GM06990 (cell line): Measurements from ENCODE around the gene TCP11L2.
"Not testable (repeated sequence)": the region's sequence is repeated elsewhere in the genome, so short reads cannot be mapped to it uniquely, and the experiment has no call there.

ENCODE experiments used
- DNase-seq: peaks from one replicate; pipeline ENCODE4 v3.0.0-alpha.2; 2011; ENCODE audit not compliant: insufficient read length; ENCODE audit errors: extremely low read depth
- H3K27me3 ChIP-seq: replicated peaks from 2 replicates; pipeline ENCODE4 v1.6.0; 2011; ENCODE audit warnings: low read length; ENCODE audit not compliant: control insufficient read depth, insufficient read depth
- H3K36me3 ChIP-seq: 2 replicates; pipeline ENCODE4 v1.5.1; 2011; ENCODE audit warnings: low read length; ENCODE audit not compliant: control insufficient read depth, insufficient read depth
- H3K4me3 ChIP-seq: replicated peaks from 2 replicates; pipeline ENCODE4 v1.5.1; 2011; ENCODE audit warnings: low read depth, mild to moderate bottlenecking, control low read depth, low read length
- CTCF ChIP-seq: IDR thresholded peaks from 2 replicates; pipeline ENCODE4 v1.5.1; 2011; ENCODE audit warnings: low read length, control low read depth, mild to moderate bottlenecking, inconsistent platforms; ENCODE audit not compliant: insufficient read depth, poor library complexity, severe bottlenecking

The TCP11L2 gene

GRCh38 chr12:106285982-106286381 lies 16.6 kb upstream of the TCP11L2 start:
- Histone ChIP-seq H3K27me3 (no peaks in the 10 kb centered on the region; the same call in none of the 2 replicates), H3K4me3 (no peak overlapping the region), H3K36me3 (no peaks in the 10 kb centered on the region)
- no peak for TF ChIP-seq CTCF
- no peak for DNase-seq

- H3K27me3 ChIP-seq, DNase-seq, H3K36me3 ChIP-seq, H3K4me3 ChIP-seq: not testable (repeated sequence)
Observed at GRCh38 chr12:106286576-106287162, 15.9 kb upstream of the TCP11L2 start.

DNA sequence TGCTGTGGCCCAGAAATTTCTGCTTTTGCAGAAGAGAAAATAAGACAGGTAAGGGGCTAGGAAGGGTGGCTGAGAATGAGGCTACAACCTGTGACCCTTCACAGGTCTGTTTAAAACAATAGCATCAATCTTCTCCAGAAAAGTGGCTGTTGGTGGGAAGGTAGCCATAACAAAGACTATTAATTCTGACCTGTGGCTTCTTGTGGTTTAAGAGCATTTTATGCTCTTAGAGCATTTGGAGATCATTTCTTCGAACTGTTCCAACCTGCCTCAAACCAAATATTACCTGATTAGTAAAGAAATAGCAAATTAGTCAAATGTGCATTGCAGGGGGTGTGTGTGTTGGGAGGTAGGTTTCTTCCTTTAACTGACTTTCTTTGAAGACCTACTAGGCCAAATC lies 15.2 kb upstream of the TCP11L2 start:
- no peak for TF ChIP-seq CTCF
- Histone ChIP-seq H3K27me3 (no peaks in the 10 kb centered on the region; the same call in none of the 2 replicates), H3K4me3 (no peak overlapping the region), H3K36me3 (no peaks in the 10 kb centered on the region)
- no peak for DNase-seq

DNA sequence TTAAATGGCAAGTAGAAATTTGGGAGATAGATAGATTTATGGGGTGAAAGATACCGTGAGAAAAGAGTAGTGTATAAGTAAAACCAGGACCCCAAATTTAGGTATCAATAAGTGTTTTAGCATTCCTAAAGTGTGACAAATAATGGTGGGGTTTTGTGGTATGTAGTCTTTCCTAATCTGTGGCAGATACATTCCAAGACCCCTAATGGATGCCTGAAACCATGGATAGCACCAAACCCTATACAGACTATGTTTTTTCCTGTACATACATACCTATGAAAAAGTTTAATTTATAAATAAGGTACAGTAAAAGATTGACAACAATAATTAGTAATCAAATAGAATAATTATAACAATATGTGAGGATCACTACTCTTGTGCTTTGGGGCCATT lies 14.4 kb upstream of the TCP11L2 start:
- DNase-seq: no peak
- Histone ChIP-seq H3K4me3 (no peak overlapping the region), H3K36me3 (no peaks in the 10 kb centered on the region), H3K27me3 (no peaks in the 10 kb centered on the region; the same call in none of the 2 replicates)
- TF ChIP-seq CTCF: no peak

DNA sequence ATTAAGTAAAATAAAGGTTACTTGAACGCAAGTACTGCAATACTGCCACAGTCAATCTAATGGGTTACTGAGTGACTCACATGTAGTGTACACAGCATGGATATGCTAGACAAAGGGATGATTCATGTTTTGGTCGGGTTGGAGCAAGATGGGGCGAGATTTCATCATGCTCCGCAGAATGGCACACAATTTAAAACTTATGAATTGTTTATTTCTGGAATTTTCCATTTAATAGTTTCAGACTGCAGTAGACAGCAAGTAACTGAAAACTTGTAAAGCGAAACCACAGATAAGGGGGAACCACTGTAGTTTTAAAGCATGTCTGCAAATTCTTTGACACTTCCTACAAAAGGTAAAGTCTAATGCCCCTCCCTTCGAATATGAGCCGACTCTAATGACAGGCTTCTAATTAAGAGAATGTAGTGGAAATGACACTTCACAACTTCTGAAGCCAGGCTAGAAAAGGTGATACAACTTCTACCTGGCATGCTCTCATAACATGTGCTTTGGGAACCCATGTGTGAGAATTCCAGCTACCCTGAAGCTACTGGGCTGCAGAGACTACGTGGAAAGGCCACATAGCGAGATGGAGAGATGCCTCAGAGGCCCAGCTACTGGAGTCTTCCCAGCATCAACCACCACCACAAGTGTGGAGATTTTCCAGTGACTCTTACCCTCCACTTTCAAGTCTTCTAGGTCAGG lies 13.9 kb upstream of the TCP11L2 start:
- H3K27me3 ChIP-seq: no peaks in the 10 kb centered on the region; the same call in none of the 2 replicates
- H3K4me3 ChIP-seq: no peak overlapping the region
- H3K36me3 ChIP-seq: no peaks in the 10 kb centered on the region
- TF ChIP-seq CTCF: no peak
- DNase-seq: no peak

DNA sequence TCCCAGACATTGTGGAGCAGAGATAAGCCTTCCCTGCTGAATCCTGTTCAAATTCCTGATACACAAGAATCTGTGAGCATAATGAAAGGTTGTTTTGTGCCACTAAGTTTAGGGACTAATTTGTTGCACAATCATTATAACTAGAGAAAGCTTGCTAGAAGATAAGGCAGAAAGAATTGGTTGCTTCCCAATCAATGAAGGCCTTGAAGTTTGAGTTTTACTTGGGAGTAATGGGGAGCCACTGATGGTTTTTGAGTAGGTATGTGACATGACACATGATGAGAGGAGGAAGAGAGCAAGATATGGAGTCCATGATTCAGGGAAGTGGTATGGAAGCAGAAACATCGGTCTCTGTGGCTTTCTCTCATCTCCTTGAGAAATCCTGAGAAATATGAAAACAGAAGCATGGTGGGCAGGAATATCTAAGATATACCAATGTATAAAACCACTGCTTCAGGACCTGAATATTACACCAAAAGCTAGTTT lies 13.3 kb upstream of the TCP11L2 start:
- no peak for TF ChIP-seq CTCF
- Histone ChIP-seq H3K4me3 (no peak overlapping the region), H3K27me3 (no peaks in the 10 kb centered on the region; the same call in none of the 2 replicates), H3K36me3 (no peaks in the 10 kb centered on the region)
- DNase-seq: no peak
